HCT116 (cell line): ENCODE measurements around the gene AFTPH. TPM values are rescaled to one million over a fixed set of nuclear protein-coding genes. Genes with fewer than 3 reads are reported as not detected.

Source experiments
- ATAC-seq: fragments of 200-7000 bp; cut with Tn5 transposase; 2 replicates; pipeline ENCODE4 v1.9.1; 2020; ENCODE audit warnings: mild to moderate bottlenecking, moderate library complexity
- BruUV-seq: library from RNA; stranded (reverse); fragments of 400-500 nt; replicated peaks from 2 replicates; lab custom pipeline; 2021; lab: Mats Ljungman, UMichigan
- CTCF ChIA-PET: fragments of 300-600 bp; sonication (Branson Sonifier 250); formaldehyde crosslinking; loops from one replicate; lab custom pipeline; 2021; ENCODE audit warnings: antibody characterized with exemption; lab: Charles Lee
- POLR2A ChIA-PET: fragments of 300-600, 350-600 bp; sonication (Branson Sonifier 250); formaldehyde crosslinking; loops from one replicate; lab custom pipeline; 2021; ENCODE audit warnings: antibody characterized with exemption; lab: Charles Lee
- RAD21 ChIA-PET, 2 experiments: fragments of 300-600 bp; sonication (Branson Sonifier 250); formaldehyde crosslinking; loops; one replicate each; lab custom pipeline; 2023; ENCODE audit warnings: low total read pairs in 2 of 2; ENCODE audit not compliant: uncharacterized antibody in 2 of 2, unreplicated experiment in 2 of 2, low non-redundant PET in 1 of 2; lab: Charles Lee
- DNase-seq: peaks from one replicate; pipeline ENCODE4 v3.0.0-alpha.2; 2010; ENCODE audit warnings: low read depth, low spot score
- H2AFZ ChIP-seq: fragments of 200-600 bp; shearing (Covaris generic), sonication (generic); 2 replicates; pipeline ENCODE4 v1.6.1; 2017; ENCODE audit warnings: low read depth, mixed run types, mixed read lengths, antibody characterized with exemption, low read length; ENCODE audit not compliant: poor library complexity, severe bottlenecking
- H3K27ac ChIP-seq: 2 replicates; pipeline ENCODE4 v1.5.1; 2012; ENCODE audit warnings: low read depth, low read length
- H3K27me3 ChIP-seq: fragments of 200-600 bp; sonication (generic); 2 replicates; pipeline ENCODE4 v1.6.1; 2016; ENCODE audit warnings: mixed run types, low read length, mixed read lengths; ENCODE audit not compliant: insufficient read depth
- H3K36me3 ChIP-seq, 2 experiments: fragments of 200-500 bp in 1 of 2; fragments of 200-600 bp in 1 of 2; sonication (Bioruptor generic) in 1 of 2; sonication (generic) in 1 of 2; 2 replicates each; pipeline versions ENCODE4 v1.5.1 to v1.6.1; 2014 to 2016; ENCODE audit warnings: low read length in 2 of 2, inconsistent platforms in 1 of 2, mixed read lengths in 1 of 2, mixed run types in 1 of 2; ENCODE audit not compliant: insufficient read depth in 2 of 2, control insufficient read depth in 1 of 2
- H3K4me1 ChIP-seq, 2 experiments: fragments of 200-600 bp in 1 of 2; sonication (generic) in 1 of 2; 2 replicates each; pipeline versions ENCODE4 v1.5.1 to v1.6.1; 2012 to 2017; ENCODE audit warnings: low read length in 2 of 2, inconsistent platforms in 1 of 2, mild to moderate bottlenecking in 1 of 2, mixed read lengths in 1 of 2, mixed run types in 1 of 2, moderate library complexity in 1 of 2; ENCODE audit not compliant: insufficient read depth in 2 of 2, control insufficient read depth in 1 of 2
- H3K4me2 ChIP-seq: fragments of 200-600 bp; sonication (generic); 2 replicates; pipeline ENCODE4 v1.6.1; 2017; ENCODE audit warnings: mixed run types, low read length, mixed read lengths
- H3K4me3 ChIP-seq, 2 experiments: fragments of 200-600 bp in 1 of 2; sonication (generic) in 1 of 2; replicated peaks in 1 of 2; 2 replicates each; pipeline ENCODE4 v1.5.1; 2011 to 2016; ENCODE audit warnings: low read length in 2 of 2, control low read depth in 1 of 2, low read depth in 1 of 2, mild to moderate bottlenecking in 1 of 2, mixed read lengths in 1 of 2, mixed run types in 1 of 2
- H3K79me2 ChIP-seq: fragments of 200-600 bp; sonication (generic); 2 replicates; pipeline ENCODE4 v1.6.1; 2017; ENCODE audit warnings: mild to moderate bottlenecking, mixed run types, low read length, moderate library complexity, mixed read lengths; ENCODE audit not compliant: insufficient read depth
- H3K9ac ChIP-seq: fragments of 200-600 bp; sonication (generic); 2 replicates; pipeline ENCODE4 v1.6.1; 2016; ENCODE audit warnings: low read length, mixed read lengths
- H3K9me2 ChIP-seq: fragments of 200-600 bp; sonication (generic), shearing (Covaris generic); 2 replicates; pipeline ENCODE4 v1.6.1; 2017; ENCODE audit warnings: mixed run types, mild to moderate bottlenecking, moderate library complexity; ENCODE audit not compliant: insufficient read depth
- H3K9me3 ChIP-seq, 2 experiments: fragments of 200-500 bp in 1 of 2; fragments of 200-600 bp in 1 of 2; sonication (Bioruptor generic) in 1 of 2; sonication (generic) in 1 of 2; 2 replicates each; pipeline ENCODE4 v1.6.1; 2014 to 2017; ENCODE audit warnings: low read length in 2 of 2, mixed read lengths in 2 of 2, inconsistent platforms in 1 of 2, low read depth in 1 of 2, mild to moderate bottlenecking in 1 of 2, mixed run types in 1 of 2, moderate library complexity in 1 of 2; ENCODE audit not compliant: control insufficient read depth in 1 of 2, insufficient read depth in 1 of 2
- H4K20me1 ChIP-seq: fragments of 200-600 bp; sonication (generic), shearing (Covaris generic); 2 replicates; pipeline ENCODE4 v1.6.1; 2017; ENCODE audit warnings: mixed run types, mild to moderate bottlenecking, moderate library complexity; ENCODE audit not compliant: insufficient read depth
- CBX3 ChIP-seq: IDR thresholded peaks from 2 replicates; pipeline ENCODE4 v1.6.1; 2012; ENCODE audit warnings: low read depth
- EGR1 ChIP-seq: IDR thresholded peaks from 2 replicates; pipeline ENCODE4 v1.6.1; 2012; ENCODE audit warnings: low read depth
- EZH2phosphoT487 ChIP-seq: fragments of 200-600 bp; IDR thresholded peaks from 2 replicates; pipeline ENCODE4 v1.6.1; 2018; ENCODE audit warnings: antibody characterized with exemption, borderline replicate concordance
- SIN3A ChIP-seq: IDR thresholded peaks from 2 replicates; pipeline ENCODE4 v1.6.1; 2012; ENCODE audit warnings: low read depth
- SP1 ChIP-seq: IDR thresholded peaks from 2 replicates; pipeline ENCODE4 v1.6.1; 2012; ENCODE audit warnings: low read depth
- YY1 ChIP-seq: IDR thresholded peaks from 2 replicates; pipeline ENCODE4 v1.6.1; 2011; ENCODE audit warnings: low read length, low read depth, moderate library complexity, mild to moderate bottlenecking; ENCODE audit not compliant: insufficient replicate concordance; ENCODE audit errors: extremely low read depth
- ZNF274 ChIP-seq: fragments of 200-500 bp; sonication (Bioruptor generic); IDR thresholded peaks from 2 replicates; pipeline ENCODE4 v1.6.1; 2014; ENCODE audit warnings: mild to moderate bottlenecking, low read depth, low read length, inconsistent platforms
- intact Hi-C: fragments of 100-400 bp; cut with micrococcal nuclease; formaldehyde crosslinking; loops from 2 replicates; pipeline ENCODE4 v1.10.0; 2022
- total RNA-seq: library from RNA; stranded (reverse); gene quantifications from one replicate; pipeline ENCODE4 v1.2.1, GENCODE V29; 2021; ENCODE audit not compliant: unreplicated experiment
- TF ChIP-seq, protein P1 (sequence below): IDR thresholded peaks from 2 replicates; pipeline ENCODE4 v1.6.1; 2012; ENCODE audit warnings: low read depth

Gene AFTPH
- total RNA-seq, 1 experiment from 2014 or later = 23.6 TPM

DNA sequence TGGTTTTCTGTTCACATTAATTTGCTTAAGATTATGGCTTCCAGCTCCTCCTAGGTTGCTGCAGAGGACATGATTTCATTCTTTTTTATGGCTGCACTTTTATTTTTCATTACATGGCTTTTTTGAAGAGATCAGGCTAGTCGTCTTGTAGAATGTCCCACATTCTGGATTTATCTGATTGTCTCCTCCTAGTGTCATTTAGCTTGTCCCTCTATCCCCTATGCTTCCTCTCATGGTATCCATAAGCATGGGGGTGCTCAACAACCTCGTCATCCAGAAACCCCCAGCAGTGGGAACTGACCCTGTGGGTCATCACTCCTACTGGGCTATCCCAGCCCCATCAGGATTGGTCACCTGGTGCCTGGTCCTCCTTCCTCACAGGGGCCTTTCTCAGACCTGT lies 80.0 kb downstream of the AFTPH start:
- ATAC-seq (no peak), DNase-seq (no peak)
- TF ChIP-seq SP1 = no peak
- TF ChIP-seq ZNF274 = no peak
- TF ChIP-seq CBX3 = no peak
- TF ChIP-seq, protein P1, sequence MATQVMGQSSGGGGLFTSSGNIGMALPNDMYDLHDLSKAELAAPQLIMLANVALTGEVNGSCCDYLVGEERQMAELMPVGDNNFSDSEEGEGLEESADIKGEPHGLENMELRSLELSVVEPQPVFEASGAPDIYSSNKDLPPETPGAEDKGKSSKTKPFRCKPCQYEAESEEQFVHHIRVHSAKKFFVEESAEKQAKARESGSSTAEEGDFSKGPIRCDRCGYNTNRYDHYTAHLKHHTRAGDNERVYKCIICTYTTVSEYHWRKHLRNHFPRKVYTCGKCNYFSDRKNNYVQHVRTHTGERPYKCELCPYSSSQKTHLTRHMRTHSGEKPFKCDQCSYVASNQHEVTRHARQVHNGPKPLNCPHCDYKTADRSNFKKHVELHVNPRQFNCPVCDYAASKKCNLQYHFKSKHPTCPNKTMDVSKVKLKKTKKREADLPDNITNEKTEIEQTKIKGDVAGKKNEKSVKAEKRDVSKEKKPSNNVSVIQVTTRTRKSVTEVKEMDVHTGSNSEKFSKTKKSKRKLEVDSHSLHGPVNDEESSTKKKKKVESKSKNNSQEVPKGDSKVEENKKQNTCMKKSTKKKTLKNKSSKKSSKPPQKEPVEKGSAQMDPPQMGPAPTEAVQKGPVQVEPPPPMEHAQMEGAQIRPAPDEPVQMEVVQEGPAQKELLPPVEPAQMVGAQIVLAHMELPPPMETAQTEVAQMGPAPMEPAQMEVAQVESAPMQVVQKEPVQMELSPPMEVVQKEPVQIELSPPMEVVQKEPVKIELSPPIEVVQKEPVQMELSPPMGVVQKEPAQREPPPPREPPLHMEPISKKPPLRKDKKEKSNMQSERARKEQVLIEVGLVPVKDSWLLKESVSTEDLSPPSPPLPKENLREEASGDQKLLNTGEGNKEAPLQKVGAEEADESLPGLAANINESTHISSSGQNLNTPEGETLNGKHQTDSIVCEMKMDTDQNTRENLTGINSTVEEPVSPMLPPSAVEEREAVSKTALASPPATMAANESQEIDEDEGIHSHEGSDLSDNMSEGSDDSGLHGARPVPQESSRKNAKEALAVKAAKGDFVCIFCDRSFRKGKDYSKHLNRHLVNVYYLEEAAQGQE = no peak
- TF ChIP-seq EGR1 = no peak
- TF ChIP-seq EZH2phosphoT487 = no peak
- no peak for TF ChIP-seq SIN3A
- no peak for TF ChIP-seq YY1
- Histone ChIP-seq H2AFZ (no peak overlapping the region), H3K4me1 (peaks cover 0 to 5% of the 10 kb centered on the region in 2 experiments; a peak in 1 of 4 replicates), H3K9ac (no peak overlapping the region), H3K9me2 (no peaks in the 10 kb centered on the region), H3K79me2 (no peaks in the 10 kb centered on the region), H4K20me1 (no peaks in the 10 kb centered on the region), H3K27me3 (no peaks in the 10 kb centered on the region), H3K9me3 (no peaks in the 10 kb centered on the region; a peak in 1 of 4 replicates), H3K36me3 (no peaks in the 10 kb centered on the region), H3K4me2 (no peak overlapping the region), H3K27ac (no peak overlapping the region), H3K4me3 (no peak overlapping the region)
- no TSS peak for BruUV-seq
- ChIA-PET RAD21 (no interaction called here), POLR2A (no interaction called here), CTCF (no interaction called here)
- intact Hi-C loops = no loop called here
